ENCODE results near the gene CNTNAP2. TPM values are rescaled to one million over a fixed set of nuclear protein-coding genes. Genes with fewer than 3 reads are reported as not detected.

CNTNAP2 gene
- total and polyA plus RNA-seq, 2 of the 4 experiments (the other 2 are of a cell fraction) = not detected

GRCh38 chr7:147279964-147280374 is 1163.4 kb downstream of the CNTNAP2 start:
- no CpG with 5 or more reads among the region's 2 CpGs for WGBS, 2 experiments (ENCODE audit: extremely low coverage in 2 of 2, insufficient read length in 1 of 2)
- Histone ChIP-seq H4K91ac (ENCODE audit: insufficient read depth, low read depth, low read length) (no peak overlapping the region), H3K27ac (ENCODE audit: insufficient read depth, low read length) (no peak overlapping the region), H3K4me2 (ENCODE audit: low read depth, low read length) (no peak overlapping the region), H3K9me3 (ENCODE audit: control insufficient read depth, insufficient read depth, low read length) (no peaks in the 10 kb centered on the region), H3K4me1 (ENCODE audit: control insufficient read depth, insufficient read depth, low read length) (no peaks in the 10 kb centered on the region), H3K9ac (ENCODE audit: low read depth, low read length) (no peak overlapping the region), H4K5ac (ENCODE audit: low read depth, low read length) (no peak overlapping the region), H3K23ac (ENCODE audit: low read depth, low read length) (no peak overlapping the region), H3K18ac (ENCODE audit: low read depth, low read length) (no peak overlapping the region), H3K4ac (ENCODE audit: low read depth, low read length) (no peak overlapping the region), H2BK5ac (ENCODE audit: low read depth, low read length, poor library complexity, severe bottlenecking) (no peak overlapping the region), H3K56ac (ENCODE audit: extremely low read depth, insufficient read depth, low read length) (no peak overlapping the region), H4K8ac (ENCODE audit: low read depth in 2 of 2, low read length in 2 of 2) (no peak overlapping the region), H3K4me3 (ENCODE audit: insufficient read depth, low read depth, low read length) (no peak overlapping the region), H2BK20ac (ENCODE audit: low read depth, low read length) (no peak overlapping the region), H2AK9ac (replicated peaks; ENCODE audit: low read depth, low read length, poor library complexity) (no peak overlapping the region), H3K79me1 (ENCODE audit: low read depth in 1 of 2, low read length in 2 of 2) (no peaks in the 10 kb centered on the region), H2BK120ac (ENCODE audit: low read depth, low read length) (no peak overlapping the region), H3K27me3 (ENCODE audit: control insufficient read depth, insufficient read depth, low read length) (no peaks in the 10 kb centered on the region), H2AK5ac (ENCODE audit: low read depth, low read length) (no peak overlapping the region), H3K9me1 (ENCODE audit: insufficient read depth, low read length) (no peaks in the 10 kb centered on the region), H2BK15ac (ENCODE audit: low read depth, low read length) (no peak overlapping the region), H4K20me1 (ENCODE audit: insufficient read depth, low read length) (no peaks in the 10 kb centered on the region), H2AFZ (replicated peaks; ENCODE audit: low read length, poor library complexity) (no peak overlapping the region), H3K36me3 (ENCODE audit: control insufficient read depth, insufficient read depth, low read length) (no peaks in the 10 kb centered on the region), H3K14ac (replicated peaks; ENCODE audit: low read depth, low read length) (no peak overlapping the region)
- in situ Hi-C loops (cut with MboI; ENCODE audit: low sequenced_read_pairs) (no loop called here), intact Hi-C loops (cut with micrococcal nuclease) (no loop called here), dilution Hi-C loops (cut with HindIII; ENCODE audit: low sequenced_read_pairs, unreplicated experiment) (no loop called here)
- ChIA-PET CTCF (no interaction called here), POLR2A (ENCODE audit: unreplicated experiment) (no interaction called here)
- BruUV-seq (replicated peaks) = no TSS peak
- ATAC-seq (ENCODE audit: low read depth) = no peak
- TF ChIP-seq FOS (IDR thresholded peaks at IDR 0.05; ENCODE audit: low read depth, low read length) (no peak), RAD21 (IDR thresholded peaks at IDR 0.05; ENCODE audit: low read length) (no peak), POLR2A (IDR thresholded peaks at IDR 0.05; ENCODE audit: low read depth, low read length) (no peak), CTCF (conservative IDR thresholded peaks at IDR 0.05; ENCODE audit: low read depth, low read length) (no peak), MAZ (IDR thresholded peaks at IDR 0.05; ENCODE audit: borderline replicate concordance, low read depth, low read length) (no peak), SMC3 (IDR thresholded peaks at IDR 0.05; ENCODE audit: low read depth, low read length) (no peak), BHLHE40 (IDR thresholded peaks at IDR 0.05; ENCODE audit: low read depth, low read length) (no peak), RCOR1 (IDR thresholded peaks at IDR 0.05; ENCODE audit: insufficient replicate concordance, low read length) (no peak), CHD1 (IDR thresholded peaks at IDR 0.05; ENCODE audit: low read depth, low read length) (no peak), USF2 (IDR thresholded peaks at IDR 0.05; ENCODE audit: low read depth, low read length) (no peak), NFE2L2 (IDR thresholded peaks at IDR 0.05; ENCODE audit: low read depth, low read length) (no peak), ELK1 (IDR thresholded peaks at IDR 0.05; ENCODE audit: borderline replicate concordance, low read depth, low read length) (no peak), MAFK (IDR thresholded peaks at IDR 0.05; ENCODE audit: low read depth, low read length) (no peak), RFX5 (IDR thresholded peaks at IDR 0.05; ENCODE audit: low read depth, low read length) (no peak), CEBPB (IDR thresholded peaks at IDR 0.05; ENCODE audit: low read depth, low read length) (no peak)
- no peak for DNase-seq
